Upper lobe of left lung (tissue), 4 donors: ENCODE data around the gene ASIC2.

Source experiments
- CTCF ChIP-seq, 6 experiments: fragments of 450-650 bp in 4 of 6; fragments of 200-600 bp in 2 of 6; sonication (generic) in 2 of 6; IDR thresholded peaks; one replicate each; pipeline ENCODE4 v1.5.1; 2016 to 2019; ENCODE audit warnings: antibody characterized with exemption in 6 of 6
- POLR2A ChIP-seq, 4 donors: fragments of 450-650 bp; IDR thresholded peaks; one replicate each; pipeline ENCODE4 v1.5.1; 2016 to 2017; ENCODE audit warnings: antibody characterized with exemption in 4 of 4, mild to moderate bottlenecking in 2 of 4
- POLR2AphosphoS5 ChIP-seq, 2 donors: sonication (generic); formaldehyde crosslinking; IDR thresholded peaks; one replicate each; pipeline ENCODE4 v1.5.1; 2017; ENCODE audit warnings: antibody characterized with exemption in 2 of 2

- TF ChIP-seq CTCF (IDR thresholded peaks at IDR 0.05) (no peak), POLR2AphosphoS5 (IDR thresholded peaks at IDR 0.05) (no peak), POLR2A (IDR thresholded peaks at IDR 0.05) (no peak)
These were observed 78.1 kb downstream of the ASIC2 start for GRCh38 chr17:33214996-33215395.
